ENCODE data around the gene GALNT10.

The GALNT10 gene

GRCh38 chr5:154268073-154268472 lies 77.5 kb downstream of the GALNT10 start:
- DNase-seq (ENCODE audit: low spot score) = no peak

DNA sequence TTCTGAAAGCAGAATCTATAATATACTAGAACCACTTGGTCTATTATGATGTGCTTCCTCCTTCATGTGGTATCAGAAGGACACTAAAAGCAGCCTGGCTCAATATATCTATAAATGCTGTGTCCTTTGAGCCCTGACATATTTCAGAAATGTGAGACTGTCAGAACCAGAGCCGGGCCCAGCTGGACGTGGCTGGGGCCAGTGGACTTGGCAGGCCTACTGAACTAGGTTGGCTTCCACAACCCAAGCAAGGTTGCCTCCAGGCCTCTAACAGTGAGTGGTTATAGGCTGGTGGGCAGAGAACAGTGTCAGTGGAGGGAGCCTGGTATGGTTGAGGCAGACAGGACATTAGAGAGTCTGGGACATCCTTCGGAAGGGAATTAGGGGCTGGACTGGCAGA lies 78.9 kb downstream of the GALNT10 start:
- no peak for DNase-seq (ENCODE audit: low spot score)

- DNase-seq (ENCODE audit: low spot score) = peak; percentile 70
Measured at GRCh38 chr5:154271466-154271865, 80.9 kb downstream of the GALNT10 start.

GRCh38 chr5:154271936-154272514 lies 81.5 kb downstream of the GALNT10 start:
- DNase-seq (ENCODE audit: low spot score) = no peak

DNA sequence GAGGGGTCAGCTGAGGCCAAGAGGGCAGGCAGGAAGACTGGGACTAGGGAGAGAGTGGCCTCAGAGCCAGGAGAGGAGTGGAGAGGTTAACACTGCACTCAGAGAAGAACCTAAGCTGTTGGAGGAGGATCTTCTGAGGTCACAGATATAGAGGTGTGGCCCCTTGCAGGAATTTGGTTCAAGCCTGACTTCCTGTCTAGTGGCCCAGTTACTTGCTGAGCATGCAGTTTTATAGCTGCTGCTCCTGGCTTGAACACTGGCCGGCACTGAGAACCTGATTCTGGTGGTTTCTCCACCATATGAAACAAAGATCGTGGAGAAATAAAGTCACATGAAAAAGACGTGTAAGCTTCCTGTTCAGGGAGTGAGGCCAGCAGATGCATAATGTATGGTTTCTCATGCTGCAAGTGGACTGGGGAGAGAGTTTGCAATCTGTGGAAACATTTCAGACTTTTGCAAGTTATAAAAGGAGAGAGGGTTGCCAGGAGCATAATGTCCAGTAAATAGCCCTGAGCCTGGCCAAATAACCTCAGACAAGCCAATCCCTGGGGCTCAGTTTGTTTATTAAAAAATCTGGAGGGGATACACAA lies 82.6 kb downstream of the GALNT10 start:
- peak; percentile 58 for DNase-seq (ENCODE audit: low spot score)

- no peak for DNase-seq (ENCODE audit: low spot score)
Measured at GRCh38 chr5:154273963-154274827, 83.7 kb downstream of the GALNT10 start.

DNA sequence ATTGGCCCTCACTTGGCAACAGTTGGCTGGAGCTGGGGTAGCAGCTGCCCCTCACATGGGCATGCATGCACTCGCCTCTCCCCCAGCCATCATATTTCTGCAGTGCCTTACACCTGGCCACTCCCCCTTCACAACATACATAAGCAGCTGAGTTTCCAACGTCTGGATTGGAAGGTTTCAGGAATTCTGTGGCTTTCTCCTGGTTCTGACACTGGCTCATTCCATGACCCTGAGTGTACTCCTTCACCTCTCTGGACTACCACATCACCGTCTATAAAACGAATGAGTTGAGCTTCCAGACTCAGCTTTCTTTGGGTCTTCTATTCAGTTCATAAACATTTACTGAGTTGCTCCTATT lies 84.3 kb downstream of the GALNT10 start:
- DNase-seq (ENCODE audit: low spot score) = peak; percentile 34

DNA sequence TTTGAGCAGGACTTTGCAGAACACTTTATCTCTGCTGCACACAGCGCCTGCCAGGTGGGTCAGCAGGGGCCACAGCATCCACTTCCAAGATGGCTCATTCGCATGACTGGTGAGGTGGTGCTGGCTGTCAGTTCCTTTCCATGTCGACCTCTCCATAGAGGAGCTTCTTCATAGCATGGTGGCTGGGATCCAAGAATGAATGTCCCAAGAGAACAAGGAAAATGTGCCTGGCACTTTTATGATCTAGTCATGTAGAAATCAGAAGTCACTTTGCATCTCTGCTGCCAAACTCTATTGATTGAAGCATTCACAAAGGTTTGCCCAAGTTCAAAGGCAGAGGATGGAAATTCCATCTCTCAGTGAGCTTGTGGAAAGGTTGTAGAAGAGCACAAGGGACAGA lies 85.0 kb downstream of the GALNT10 start:
- no peak for DNase-seq (ENCODE audit: low spot score)

DNA sequence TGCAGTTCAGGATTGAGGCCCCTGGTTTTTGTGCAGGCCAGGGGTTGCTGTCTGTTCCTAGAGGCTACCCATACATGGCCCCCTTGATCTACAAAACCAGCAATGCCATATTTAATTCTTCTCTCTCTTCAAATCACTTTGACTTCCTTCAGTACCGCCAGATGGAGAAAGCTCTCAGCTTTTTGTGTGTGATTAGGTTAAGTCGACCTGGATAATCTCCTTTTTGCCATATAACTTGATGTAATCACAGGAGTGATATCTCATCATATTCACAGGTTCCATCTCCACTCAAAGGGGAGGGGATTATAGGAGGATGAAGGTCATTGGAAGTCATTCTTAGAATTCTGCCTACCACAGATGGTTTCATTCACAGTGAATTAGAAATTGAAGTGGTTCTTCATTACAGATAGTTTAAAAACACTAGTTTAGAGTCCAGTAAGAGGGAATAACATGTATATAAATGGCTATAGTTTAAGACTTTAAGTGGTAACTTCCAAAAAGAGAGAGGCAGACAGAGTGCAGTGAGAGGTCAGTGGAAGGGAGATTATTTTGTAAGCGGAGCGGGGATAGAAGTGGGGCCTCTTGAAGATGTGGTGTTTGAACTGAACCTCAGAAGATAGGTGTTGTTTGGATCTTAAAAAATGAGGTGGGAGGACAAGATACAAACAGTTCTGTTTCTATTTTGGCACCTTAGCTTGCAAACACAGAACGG lies 85.9 kb downstream of the GALNT10 start:
- DNase-seq (ENCODE audit: low spot score) = no peak

DNA sequence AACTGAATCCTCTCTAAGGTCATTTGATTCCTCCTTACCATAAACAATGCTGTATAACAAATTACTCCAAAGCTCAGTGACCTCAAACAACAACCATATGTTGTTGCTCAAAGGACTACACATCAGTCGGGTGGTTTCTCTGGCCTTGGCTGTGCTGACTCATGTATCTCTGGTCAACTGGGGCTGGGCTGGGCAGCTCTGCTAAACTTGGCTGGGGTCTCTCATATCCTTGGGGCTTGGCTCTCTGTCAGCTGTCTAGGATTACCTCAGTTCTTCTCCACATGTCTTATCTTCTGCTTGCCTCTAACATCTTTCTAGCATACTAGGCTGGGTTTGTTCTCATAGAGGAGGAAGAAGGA lies 86.4 kb downstream of the GALNT10 start:
- peak; percentile 15 for DNase-seq (ENCODE audit: low spot score)

DNA sequence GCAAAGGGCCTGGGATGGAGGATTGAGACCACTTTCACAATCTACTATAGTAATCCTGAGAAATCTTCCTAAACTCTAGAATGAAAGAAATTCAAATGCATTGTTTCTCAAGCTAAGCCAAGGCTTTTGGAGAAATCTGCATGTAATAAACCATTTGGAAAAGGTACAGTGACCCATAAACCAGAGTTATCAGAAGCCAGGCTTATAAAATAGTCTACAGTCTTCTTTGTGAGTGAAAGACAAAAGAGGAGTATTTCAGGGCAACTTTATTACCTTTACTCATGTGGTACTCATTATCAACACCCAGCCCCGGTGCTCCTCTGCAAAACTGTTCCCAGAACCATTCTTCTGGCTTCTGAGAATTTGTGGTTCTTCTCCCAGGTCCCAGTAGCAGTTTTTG lies 87.0 kb downstream of the GALNT10 start:
- DNase-seq (ENCODE audit: low spot score) = no peak

- no peak for DNase-seq (ENCODE audit: low spot score)
Measured at GRCh38 chr5:154278186-154278585, 87.7 kb downstream of the GALNT10 start.

DNA sequence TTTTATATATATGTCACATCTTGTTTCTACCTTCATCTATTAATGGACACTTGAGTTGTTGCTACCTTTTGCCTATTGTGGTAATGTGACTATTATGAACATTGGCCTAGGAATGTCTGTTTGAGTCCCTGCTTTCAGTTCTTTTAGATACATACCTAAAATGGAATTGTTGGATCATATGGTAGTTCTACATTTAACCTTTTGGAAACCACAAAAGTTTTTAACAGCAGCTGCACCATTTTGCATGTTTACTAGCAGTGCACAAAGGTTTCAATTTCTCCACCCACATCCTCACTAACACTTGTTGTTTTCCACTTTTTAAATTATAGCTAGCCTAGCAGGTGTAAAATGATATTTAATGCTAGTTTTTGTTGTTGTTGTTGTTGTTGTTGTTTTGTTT lies 88.4 kb downstream of the GALNT10 start:
- DNase-seq (ENCODE audit: low spot score) = no peak

GRCh38 chr5:154284433-154284832 lies 93.9 kb downstream of the GALNT10 start:
- no peak for DNase-seq (ENCODE audit: low spot score)

DNA sequence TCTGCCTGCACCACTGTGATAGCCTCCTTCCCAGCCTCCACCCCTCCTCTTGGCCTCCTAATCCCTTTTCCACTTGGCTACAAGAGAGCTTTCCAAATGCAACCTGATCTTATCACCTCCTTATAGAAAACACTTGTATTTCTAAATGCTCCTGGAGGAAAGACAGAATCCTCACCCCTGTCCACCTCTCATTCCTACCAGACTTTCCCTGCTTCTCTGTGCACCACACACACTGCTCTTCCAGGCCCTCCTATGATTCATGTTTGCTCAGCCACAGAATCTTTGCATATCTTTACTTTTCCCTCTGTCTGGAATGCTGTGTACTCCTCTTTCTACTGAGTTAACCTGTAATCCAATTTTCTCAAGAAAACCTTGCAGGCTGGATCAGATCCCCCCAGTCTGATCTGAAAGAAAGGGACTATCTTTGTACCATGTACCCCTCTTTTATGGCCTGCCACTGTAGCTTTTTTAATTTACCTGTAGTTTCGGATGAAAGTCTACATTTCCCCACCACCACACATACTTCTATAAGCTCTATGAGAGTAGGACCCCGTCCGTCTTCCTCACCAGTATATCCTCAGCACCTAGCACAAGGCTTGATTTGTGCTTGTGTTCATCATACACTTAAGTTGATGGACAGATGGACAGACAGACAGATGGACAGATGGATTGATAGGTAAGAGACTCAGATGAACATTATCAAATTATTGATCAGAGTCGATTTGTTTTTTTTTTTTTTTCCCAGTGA lies 95.3 kb downstream of the GALNT10 start:
- DNase-seq (ENCODE audit: low spot score) = peak; percentile 86

DNA sequence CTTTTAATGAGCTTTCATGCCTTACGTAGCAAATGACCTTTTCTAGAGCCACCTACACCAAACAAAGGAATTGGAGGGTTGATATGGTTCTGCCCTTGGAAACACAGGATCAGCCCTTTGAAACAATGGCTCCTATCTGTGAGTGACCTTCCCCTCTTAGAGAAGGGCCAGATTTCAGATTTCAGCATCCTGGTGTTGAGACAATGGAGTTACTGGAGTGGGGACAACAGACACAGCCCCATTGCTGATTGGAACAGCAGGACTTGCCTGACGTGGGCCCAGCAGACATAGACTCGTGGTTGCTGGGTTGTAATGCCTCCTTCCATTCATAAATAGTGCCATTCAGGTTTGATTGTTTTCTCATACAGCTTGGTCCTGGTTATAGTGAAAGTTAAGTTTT lies 96.0 kb downstream of the GALNT10 start:
- DNase-seq (ENCODE audit: low spot score) = peak; percentile 9

- DNase-seq (ENCODE audit: low spot score) = peak; percentile 92
Measured at GRCh38 chr5:154287136-154287535, 96.6 kb downstream of the GALNT10 start.

DNA sequence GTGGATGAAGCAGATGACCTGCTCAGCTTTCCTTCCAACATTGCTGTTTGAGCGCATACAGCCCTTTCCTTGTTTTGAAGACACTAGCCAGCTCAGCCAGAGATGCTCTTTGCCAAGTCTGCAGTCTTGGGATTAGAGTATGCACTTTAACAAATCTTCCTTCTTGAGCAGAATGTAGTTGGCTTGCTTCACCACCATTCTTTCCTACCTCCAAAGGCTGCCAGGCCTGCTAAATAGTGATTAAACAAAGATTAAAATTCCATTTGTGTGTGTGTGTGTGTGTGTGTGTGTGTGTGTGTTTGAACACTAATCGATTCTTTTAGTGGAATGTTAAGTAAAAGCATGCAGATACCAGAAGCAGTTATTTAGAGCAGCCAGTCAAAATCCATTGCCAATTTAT lies 97.6 kb downstream of the GALNT10 start:
- peak; percentile 11 for DNase-seq (ENCODE audit: low spot score)

DNA sequence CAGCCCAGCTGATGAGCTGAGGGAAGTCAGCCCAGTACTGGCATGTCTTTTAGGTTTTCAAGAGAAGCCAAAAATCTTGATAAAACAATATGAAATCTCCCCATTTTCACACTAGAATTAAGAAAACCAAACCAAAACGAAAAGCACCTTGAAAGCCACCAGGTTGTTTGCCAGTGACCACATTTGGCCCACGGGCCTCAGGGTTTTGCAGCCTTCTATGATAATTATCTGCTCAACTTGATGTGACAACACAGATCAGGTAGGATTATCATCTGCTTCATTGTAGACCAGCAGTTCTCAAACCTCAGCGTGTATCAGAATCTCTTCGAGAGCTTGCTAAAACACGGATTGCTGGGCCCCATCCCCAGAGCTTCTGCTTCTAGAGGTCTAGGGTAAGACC lies 101.4 kb downstream of the GALNT10 start:
- DNase-seq (ENCODE audit: low spot score) = no peak

- DNase-seq (ENCODE audit: low spot score) = no peak
Measured at GRCh38 chr5:154293219-154293618, 102.7 kb downstream of the GALNT10 start.

DNA sequence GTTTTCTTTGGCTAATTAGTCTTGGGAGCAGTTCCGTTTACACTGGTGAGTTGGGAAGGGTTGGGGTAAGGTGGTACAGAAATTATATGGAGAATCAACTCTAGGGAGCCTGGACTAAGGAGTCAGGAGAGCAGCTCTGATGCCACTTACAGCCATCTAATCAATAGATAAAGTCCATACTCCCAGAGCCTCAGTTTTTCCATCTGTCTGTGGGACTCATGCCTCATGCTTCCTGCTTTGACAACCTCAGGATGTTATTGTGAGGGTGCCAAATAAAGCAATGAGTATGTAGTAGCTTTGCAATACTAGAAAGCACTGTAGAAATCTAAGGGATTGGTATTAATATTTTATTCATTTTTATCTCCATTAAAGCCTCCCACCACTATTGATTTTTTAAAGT lies 105.0 kb downstream of the GALNT10 start:
- DNase-seq (ENCODE audit: low spot score) = no peak

DNA sequence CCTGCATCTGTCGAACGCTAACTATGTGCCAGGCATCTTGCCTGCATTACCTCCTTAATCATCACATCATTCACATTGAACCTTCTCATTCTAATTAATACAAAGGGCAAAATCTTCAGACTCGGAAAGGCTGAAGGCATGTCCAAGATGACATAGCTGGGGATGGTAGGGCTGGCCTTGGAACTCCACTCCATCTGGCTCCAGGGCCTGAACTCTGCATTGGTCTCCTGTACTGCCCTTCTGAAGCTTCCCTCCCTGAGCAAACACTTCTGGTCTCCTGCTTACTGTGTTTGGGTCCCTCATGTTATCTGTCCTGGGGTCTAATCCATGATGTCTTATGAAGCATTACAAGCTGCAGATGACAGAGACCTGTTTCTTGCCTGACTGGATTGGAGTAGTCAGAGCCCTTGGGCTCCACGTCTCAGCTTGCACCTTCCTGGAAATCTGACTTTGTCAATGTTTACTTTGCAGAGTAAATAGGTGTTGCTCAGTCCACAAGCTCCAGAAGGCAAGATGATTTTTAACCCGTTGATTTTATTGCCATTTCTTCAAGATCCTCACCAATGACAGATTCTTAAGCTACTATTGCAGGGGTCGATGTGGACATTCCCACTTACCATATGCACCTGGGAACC lies 106.1 kb downstream of the GALNT10 start:
- DNase-seq (ENCODE audit: low spot score) = peak; percentile 40
